Measurements from ENCODE around the gene TMEM254.

- TF ChIP-seq CTCF (IDR thresholded peaks at IDR 0.05; ENCODE audit: poor library complexity) (no peak), EZH2phosphoT487 (IDR thresholded peaks at IDR 0.05; ENCODE audit: low read depth, severe bottlenecking, unreplicated experiment) (no peak)
Measured at GRCh38 chr10:80070057-80070456, 8.4 kb upstream of the TMEM254 start.

Measured in hepatocyte (in vitro differentiated cells).